NB4 (cell line): ENCODE measurements around the gene TGFA.

Experiments used
- CTCF ChIP-seq: IDR thresholded peaks from one replicate; pipeline ENCODE4 v1.5.1; 2012; ENCODE audit warnings: low read depth, low read length
- POLR2A ChIP-seq: IDR thresholded peaks from 2 replicates; pipeline ENCODE4 v1.6.1; 2011; ENCODE audit warnings: mild to moderate bottlenecking; ENCODE audit not compliant: insufficient read length; ENCODE audit errors: extremely low read depth

- TF ChIP-seq CTCF: no peak
- no peak for TF ChIP-seq POLR2A
These were observed 105.6 kb downstream of the TGFA start for GRCh38 chr2:70448041-70448440.
